Sigmoid colon (tissue), 4 donors: ENCODE data around the gene ATAD5.

Experiments
- POLR2A ChIP-seq, 2 donors: fragments of 450-650 bp; IDR thresholded peaks; one replicate each; pipeline ENCODE4 v1.6.1; 2016; ENCODE audit warnings: antibody characterized with exemption in 2 of 2, mild to moderate bottlenecking in 2 of 2, moderate library complexity in 2 of 2
- POLR2AphosphoS5 ChIP-seq, 4 donors: sonication (generic); formaldehyde crosslinking; IDR thresholded peaks; one replicate each; pipeline ENCODE4 v1.6.1; 2017; ENCODE audit warnings: antibody characterized with exemption in 4 of 4
- TF ChIP-seq, protein P1 (sequence below), 4 experiments: fragments of 450-650 bp in 3 of 4; fragments of 200-600 bp in 1 of 4; IDR thresholded peaks; one replicate each; pipeline ENCODE4 v1.5.1; 2016 to 2019; ENCODE audit warnings: antibody characterized with exemption in 4 of 4, mild to moderate bottlenecking in 3 of 4, moderate library complexity in 2 of 4

DNA sequence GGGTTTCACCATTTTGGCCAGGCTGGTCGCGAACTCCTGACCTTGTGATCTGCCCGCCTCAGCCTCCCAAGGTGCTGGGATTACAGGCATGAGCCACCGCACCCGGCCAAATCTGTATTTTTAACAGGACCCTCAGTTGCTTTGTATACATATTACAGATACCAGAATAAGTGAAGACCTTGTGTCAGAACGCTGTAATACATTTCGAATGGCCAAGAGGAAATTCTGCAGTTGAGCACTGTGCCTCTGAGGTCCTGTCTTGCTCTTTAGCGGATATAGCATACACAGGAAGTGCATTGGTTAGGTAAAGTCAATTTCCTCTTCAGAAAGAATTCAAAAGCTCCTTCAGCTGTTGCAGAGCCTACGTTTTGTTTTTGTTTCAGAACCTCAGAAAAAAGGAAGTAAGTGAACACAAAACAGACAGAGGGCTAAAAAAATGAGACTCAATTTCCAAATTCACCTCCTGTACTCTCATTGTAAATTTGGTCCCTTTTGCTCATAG is 22.9 kb upstream of the ATAD5 start:
- no peak for TF ChIP-seq POLR2A (IDR thresholded peaks at IDR 0.05)
- TF ChIP-seq, protein P1, sequence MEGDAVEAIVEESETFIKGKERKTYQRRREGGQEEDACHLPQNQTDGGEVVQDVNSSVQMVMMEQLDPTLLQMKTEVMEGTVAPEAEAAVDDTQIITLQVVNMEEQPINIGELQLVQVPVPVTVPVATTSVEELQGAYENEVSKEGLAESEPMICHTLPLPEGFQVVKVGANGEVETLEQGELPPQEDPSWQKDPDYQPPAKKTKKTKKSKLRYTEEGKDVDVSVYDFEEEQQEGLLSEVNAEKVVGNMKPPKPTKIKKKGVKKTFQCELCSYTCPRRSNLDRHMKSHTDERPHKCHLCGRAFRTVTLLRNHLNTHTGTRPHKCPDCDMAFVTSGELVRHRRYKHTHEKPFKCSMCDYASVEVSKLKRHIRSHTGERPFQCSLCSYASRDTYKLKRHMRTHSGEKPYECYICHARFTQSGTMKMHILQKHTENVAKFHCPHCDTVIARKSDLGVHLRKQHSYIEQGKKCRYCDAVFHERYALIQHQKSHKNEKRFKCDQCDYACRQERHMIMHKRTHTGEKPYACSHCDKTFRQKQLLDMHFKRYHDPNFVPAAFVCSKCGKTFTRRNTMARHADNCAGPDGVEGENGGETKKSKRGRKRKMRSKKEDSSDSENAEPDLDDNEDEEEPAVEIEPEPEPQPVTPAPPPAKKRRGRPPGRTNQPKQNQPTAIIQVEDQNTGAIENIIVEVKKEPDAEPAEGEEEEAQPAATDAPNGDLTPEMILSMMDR (IDR thresholded peaks at IDR 0.05) = no peak
- TF ChIP-seq POLR2AphosphoS5 (IDR thresholded peaks at IDR 0.05) = no peak
